ENCODE results near the gene PLEKHA7. TPM values are rescaled to one million over a fixed set of nuclear protein-coding genes. Genes with fewer than 3 reads are reported as not detected.

PLEKHA7 gene
- polyA plus RNA-seq, 6 donors from 2014 or later, result 0.15 to 0.16 TPM; not detected in 4

- Mint-ChIP-seq H3K36me3 (peaks cover 18 to 29% of the 10 kb centered on the region in 2 donors), H3K4me1 (peaks cover 4 to 18% (median 14%) of the 10 kb centered on the region in 3 donors), H3K4me3 (no peak overlapping the region), H3K27ac (peak overlapping the region; percentile 24 to 65 (median 46)), H3K27me3 (no peaks in the 10 kb centered on the region), H3K9me3 (peaks cover 0 to 4% (median 2%) of the 10 kb centered on the region in 7 donors)
- no peak for DNase-seq
- ATAC-seq (ENCODE audit: low read depth in 2 of 2), result no peak
These were observed 255.7 kb downstream of the PLEKHA7 start for GRCh38 chr11:16758382-16759024.

GRCh38 chr11:16750417-16750816 lies 263.8 kb downstream of the PLEKHA7 start:
- no peaks in the 10 kb centered on the region for H3K27me3 Mint-ChIP-seq
- H3K27ac Mint-ChIP-seq, result no peak overlapping the region
- H3K4me1 Mint-ChIP-seq, result peaks cover 8 to 18% (median 8%) of the 10 kb centered on the region in 3 donors
- no peaks in the 10 kb centered on the region for H3K9me3 Mint-ChIP-seq
- DNase-seq (no peak), ATAC-seq (ENCODE audit: low read depth in 2 of 2) (no peak)
- H3K4me3 Mint-ChIP-seq, result no peak overlapping the region
- H3K36me3 Mint-ChIP-seq, result peaks cover 15 to 31% of the 10 kb centered on the region in 2 donors

GRCh38 chr11:16749666-16750065 lies 264.5 kb downstream of the PLEKHA7 start:
- no peak overlapping the region for H3K27ac Mint-ChIP-seq
- no peaks in the 10 kb centered on the region for H3K27me3 Mint-ChIP-seq
- no peaks in the 10 kb centered on the region for H3K9me3 Mint-ChIP-seq
- DNase-seq, result no peak
- peaks cover 10 to 21% (median 14%) of the 10 kb centered on the region in 3 donors for H3K4me1 Mint-ChIP-seq
- no peak overlapping the region for H3K4me3 Mint-ChIP-seq
- peaks cover 15 to 34% of the 10 kb centered on the region in 2 donors for H3K36me3 Mint-ChIP-seq
- ATAC-seq (ENCODE audit: low read depth in 2 of 2), result no peak

GRCh38 chr11:16749092-16749491 lies 265.1 kb downstream of the PLEKHA7 start:
- no peak overlapping the region for H3K4me3 Mint-ChIP-seq
- H3K36me3 Mint-ChIP-seq, result peaks cover 15 to 38% of the 10 kb centered on the region in 2 donors
- no peaks in the 10 kb centered on the region for H3K9me3 Mint-ChIP-seq
- peaks cover 14 to 27% (median 20%) of the 10 kb centered on the region in 3 donors for H3K4me1 Mint-ChIP-seq
- ATAC-seq (ENCODE audit: low read depth in 2 of 2) (no peak), DNase-seq (no peak)
- no peaks in the 10 kb centered on the region for H3K27me3 Mint-ChIP-seq
- no peak overlapping the region for H3K27ac Mint-ChIP-seq

- no peaks in the 10 kb centered on the region for H3K27me3 Mint-ChIP-seq
- ATAC-seq (ENCODE audit: low read depth in 2 of 2) (no peak), DNase-seq (no peak)
- peak overlapping the region in 2 of 6 donors; percentile 41 to 58 for H3K27ac Mint-ChIP-seq
- H3K9me3 Mint-ChIP-seq, result no peaks in the 10 kb centered on the region
- H3K4me1 Mint-ChIP-seq, result peaks cover 25 to 38% (median 33%) of the 10 kb centered on the region in 3 donors
- H3K4me3 Mint-ChIP-seq, result no peak overlapping the region
- peaks cover 7 to 28% of the 10 kb centered on the region in 2 donors for H3K36me3 Mint-ChIP-seq
These were observed 268.1 kb downstream of the PLEKHA7 start for GRCh38 chr11:16745950-16746605.

GRCh38 chr11:16744128-16744725 lies 270.0 kb downstream of the PLEKHA7 start:
- Mint-ChIP-seq H3K27ac (peak overlapping the region in 2 of 6 donors; percentile 7 to 20), H3K27me3 (no peaks in the 10 kb centered on the region), H3K36me3 (peaks cover 7 to 29% of the 10 kb centered on the region in 2 donors), H3K9me3 (no peaks in the 10 kb centered on the region), H3K4me1 (peaks cover 26 to 40% (median 33%) of the 10 kb centered on the region in 3 donors), H3K4me3 (no peak overlapping the region)
- ATAC-seq (ENCODE audit: low read depth in 2 of 2) (no peak), DNase-seq (no peak)

- Mint-ChIP-seq H3K9me3 (no peaks in the 10 kb centered on the region), H3K27ac (peak overlapping the region in 1 of 6 donors; percentile 7), H3K36me3 (peaks cover 7 to 29% of the 10 kb centered on the region in 2 donors), H3K4me1 (peaks cover 26 to 40% (median 33%) of the 10 kb centered on the region in 3 donors), H3K27me3 (no peaks in the 10 kb centered on the region), H3K4me3 (peak overlapping the region in 1 of 8 donors; percentile 40)
- ATAC-seq (ENCODE audit: low read depth in 2 of 2) (no peak), DNase-seq (no peak)
These were observed 270.7 kb downstream of the PLEKHA7 start for GRCh38 chr11:16743478-16743877.

GRCh38 chr11:16741473-16741872 lies 272.7 kb downstream of the PLEKHA7 start:
- DNase-seq, result no peak

GRCh38 chr11:16738947-16739815 lies 275.0 kb downstream of the PLEKHA7 start:
- Mint-ChIP-seq H3K4me3 (no peak overlapping the region), H3K36me3 (peaks cover 0 to 8% of the 10 kb centered on the region in 2 donors), H3K27me3 (no peaks in the 10 kb centered on the region), H3K27ac (no peak overlapping the region), H3K4me1 (peaks cover 16 to 22% (median 17%) of the 10 kb centered on the region in 3 donors), H3K9me3 (no peaks in the 10 kb centered on the region)
- ATAC-seq (ENCODE audit: low read depth in 2 of 2) (peak; percentile 9 to 14), DNase-seq (peak; percentile 2)

More at GRCh38 chr11:16741473-16741872, 272.7 kb downstream of the PLEKHA7 start:
- H3K36me3 Mint-ChIP-seq, result peaks cover 7 to 24% of the 10 kb centered on the region in 2 donors
- H3K4me3 Mint-ChIP-seq, result peak overlapping the region in 6 of 8 donors; percentile 25 to 76 (median 48)
- peaks cover 27 to 40% (median 32%) of the 10 kb centered on the region in 3 donors for H3K4me1 Mint-ChIP-seq
- no peaks in the 10 kb centered on the region for H3K9me3 Mint-ChIP-seq
- no peaks in the 10 kb centered on the region for H3K27me3 Mint-ChIP-seq
- ATAC-seq (ENCODE audit: low read depth in 2 of 2), result no peak
- peak overlapping the region in 2 of 6 donors; percentile 21 to 74 for H3K27ac Mint-ChIP-seq

- H3K4me1 Mint-ChIP-seq, result peaks cover 12 to 20% (median 15%) of the 10 kb centered on the region in 3 donors
- DNase-seq (peak; percentile 98), ATAC-seq (ENCODE audit: low read depth in 2 of 2) (peak; percentile 90)
- peak within 1 kb of the TSS in 2 of 8 donors; percentile 75 to 81 for H3K4me3 Mint-ChIP-seq
- H3K27me3 Mint-ChIP-seq, result no peaks in the 10 kb centered on the region
- peak within 1 kb of the TSS in 4 of 6 donors; percentile 91 to 97 (median 96) for H3K27ac Mint-ChIP-seq
- peaks cover 0 to 7% of the 10 kb centered on the region in 2 donors for H3K36me3 Mint-ChIP-seq
- H3K9me3 Mint-ChIP-seq, result no peaks in the 10 kb centered on the region
These were observed 275.8 kb downstream of the PLEKHA7 start, which contains the start of gene C11orf58 for GRCh38 chr11:16738193-16738946. TSS of gene C11orf58 (plus strand) at chr11:16738647. CDS start at chr11:16738779, 132 bp downstream.

GRCh38 chr11:16737818-16738192 lies 276.4 kb downstream of the PLEKHA7 start:
- DNase-seq (no peak), ATAC-seq (ENCODE audit: low read depth in 2 of 2) (peak; percentile 5 to 6)
- Mint-ChIP-seq H3K4me1 (peaks cover 9 to 20% (median 11%) of the 10 kb centered on the region in 3 donors), H3K4me3 (peak overlapping the region in 1 of 8 donors; percentile 81), H3K9me3 (peaks cover 0 to 1% (median 0%) of the 10 kb centered on the region in 7 donors), H3K36me3 (peaks cover 0 to 7% of the 10 kb centered on the region in 2 donors), H3K27ac (peak overlapping the region in 3 of 6 donors; percentile 96 to 97 (median 97)), H3K27me3 (no peaks in the 10 kb centered on the region)
